GM19395 (cell line): ENCODE results near the gene PLXNC1.

Experiments used
- ATAC-seq: cut with Tn5 transposase; IDR thresholded peaks from one replicate; pipeline ENCODE4 v1.9.1; 2021; ENCODE audit warnings: mild to moderate bottlenecking, moderate library complexity; ENCODE audit not compliant: unreplicated experiment

PLXNC1 gene

DNA sequence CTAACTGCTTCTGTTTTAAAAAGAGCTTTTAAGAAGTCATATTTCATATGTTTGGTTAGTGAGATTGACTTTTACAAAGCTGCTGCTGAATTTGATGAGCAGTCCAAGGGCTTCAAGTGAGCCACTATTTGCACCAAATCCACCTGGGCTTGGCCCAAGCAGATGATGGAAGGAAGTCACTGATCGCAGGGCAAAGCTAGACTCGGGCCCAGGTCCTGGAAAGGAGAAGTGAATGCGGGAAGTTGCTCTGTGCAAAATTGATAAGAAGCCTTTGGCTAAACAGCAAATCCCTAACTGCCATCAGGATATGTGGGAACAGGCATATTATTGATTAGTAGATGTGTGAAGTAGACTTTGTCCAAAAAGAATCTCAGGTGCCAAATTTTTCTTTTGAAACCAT is 30.5 kb downstream of the PLXNC1 start:
- ATAC-seq, result no peak

DNA sequence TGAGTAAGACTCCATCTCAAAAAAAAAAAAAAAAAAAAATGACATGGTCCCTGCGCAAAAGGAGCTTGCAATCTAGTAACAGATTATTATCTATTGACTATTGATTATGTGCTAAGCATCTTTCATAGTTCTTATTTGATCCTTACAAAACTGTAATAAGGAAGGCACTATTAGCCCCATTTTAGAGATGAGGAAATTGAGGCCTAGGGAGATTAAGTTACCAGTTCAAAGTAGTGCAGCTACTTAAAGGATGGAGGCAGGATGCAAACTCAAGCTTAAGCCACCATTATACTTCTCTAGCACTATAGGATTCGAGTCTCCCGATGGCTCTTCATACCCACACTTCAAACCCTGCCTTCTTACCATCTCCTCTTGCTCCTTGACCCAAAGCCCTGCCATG is 31.3 kb downstream of the PLXNC1 start:
- no peak for ATAC-seq

DNA sequence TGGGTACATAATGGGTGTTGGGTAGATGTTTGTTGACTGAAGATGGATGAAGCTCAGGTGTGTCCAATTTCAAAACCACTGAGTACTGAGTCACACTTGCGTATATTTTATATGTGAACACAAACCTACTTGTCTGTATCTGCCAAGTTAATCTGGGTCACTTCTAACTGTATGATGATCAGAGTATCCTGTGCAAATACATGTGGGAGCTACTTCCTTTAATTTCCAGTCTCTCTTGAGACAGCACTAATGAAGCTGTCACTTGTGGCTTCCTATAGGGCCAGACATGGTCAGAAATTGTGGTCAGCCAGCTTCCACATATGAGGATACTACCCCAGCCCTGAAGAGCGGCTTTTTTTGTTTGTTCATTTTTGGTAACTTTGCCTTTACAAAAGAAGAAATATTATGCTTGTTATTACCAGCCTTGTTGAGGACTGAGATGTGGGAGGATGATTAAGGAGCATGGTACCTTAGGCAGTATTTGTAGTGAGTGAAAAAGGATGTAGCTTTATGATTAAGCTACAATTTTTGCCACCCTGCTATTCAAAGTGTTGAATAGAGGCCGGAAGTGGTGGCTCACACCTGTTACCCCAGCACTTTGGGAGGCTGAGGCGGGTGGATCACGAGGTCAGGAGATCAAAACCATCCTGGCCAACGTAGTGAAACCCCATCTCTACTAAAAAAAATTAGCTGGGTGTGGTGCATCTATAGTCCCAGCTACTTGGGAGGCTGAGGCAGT is 32.4 kb downstream of the PLXNC1 start:
- ATAC-seq, result no peak

DNA sequence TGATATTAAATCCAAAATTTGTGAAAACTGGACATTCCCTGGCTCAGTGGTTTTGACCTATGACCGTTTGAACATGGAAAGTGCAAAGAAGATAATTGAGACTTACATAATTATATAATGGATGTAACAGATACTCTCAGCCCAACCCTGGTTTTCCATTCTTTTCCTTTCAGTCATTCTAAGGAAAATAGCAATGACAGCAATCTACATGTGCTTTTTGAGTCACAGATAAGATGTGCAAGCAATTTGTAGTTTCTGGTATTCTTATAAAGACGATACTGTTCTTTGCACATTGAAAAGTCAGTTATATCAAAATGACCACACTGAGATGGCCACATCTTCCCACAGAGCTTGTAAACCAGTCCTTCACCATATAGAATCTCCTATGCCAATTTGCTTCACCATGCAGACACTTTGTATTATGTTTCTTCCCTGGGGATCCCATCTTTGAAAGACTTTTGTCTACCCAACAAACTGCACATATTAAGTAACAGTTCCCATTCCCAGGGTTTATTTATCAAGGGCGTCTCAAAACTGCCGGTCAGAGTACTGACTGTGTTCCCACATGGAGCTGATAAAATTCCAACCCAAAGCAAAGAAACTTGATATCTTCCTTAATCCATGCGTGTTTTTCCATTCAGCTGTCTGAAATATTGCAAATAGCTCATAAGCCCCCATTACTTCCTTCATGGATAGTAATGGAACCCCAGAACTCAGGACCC is 34.8 kb downstream of the PLXNC1 start:
- ATAC-seq, result no peak

DNA sequence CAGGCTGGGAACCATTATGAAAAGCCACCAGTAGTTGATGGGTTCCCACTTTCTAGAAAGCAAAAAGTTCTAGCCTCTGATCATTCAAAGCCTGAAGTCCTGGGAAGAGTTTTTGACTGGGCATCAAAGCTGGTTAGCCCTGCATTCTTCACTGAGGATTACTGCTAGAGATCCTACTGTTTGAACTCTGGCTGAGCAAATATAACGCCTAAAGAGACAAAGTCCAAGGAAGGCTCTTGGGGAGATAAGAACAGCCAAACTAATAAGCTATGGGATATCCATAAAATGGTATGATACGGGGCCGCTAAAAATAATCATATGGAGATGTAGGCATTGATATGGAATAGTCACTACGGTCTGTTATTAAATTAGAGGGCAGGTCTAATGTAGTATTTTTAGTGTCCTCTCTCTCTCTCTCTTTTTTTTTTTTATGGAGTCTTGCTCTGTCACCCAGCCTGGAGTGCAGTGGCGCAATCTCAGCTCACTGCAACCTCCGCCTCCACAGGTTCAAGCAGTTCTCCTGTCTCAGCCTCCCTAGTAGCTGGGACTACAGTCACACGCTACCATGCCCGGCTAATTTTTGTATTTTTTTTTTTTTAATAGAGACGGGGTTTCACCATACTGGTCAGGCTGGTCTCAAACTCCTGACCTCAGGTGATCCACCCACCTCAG is 35.5 kb downstream of the PLXNC1 start:
- ATAC-seq, result no peak

DNA sequence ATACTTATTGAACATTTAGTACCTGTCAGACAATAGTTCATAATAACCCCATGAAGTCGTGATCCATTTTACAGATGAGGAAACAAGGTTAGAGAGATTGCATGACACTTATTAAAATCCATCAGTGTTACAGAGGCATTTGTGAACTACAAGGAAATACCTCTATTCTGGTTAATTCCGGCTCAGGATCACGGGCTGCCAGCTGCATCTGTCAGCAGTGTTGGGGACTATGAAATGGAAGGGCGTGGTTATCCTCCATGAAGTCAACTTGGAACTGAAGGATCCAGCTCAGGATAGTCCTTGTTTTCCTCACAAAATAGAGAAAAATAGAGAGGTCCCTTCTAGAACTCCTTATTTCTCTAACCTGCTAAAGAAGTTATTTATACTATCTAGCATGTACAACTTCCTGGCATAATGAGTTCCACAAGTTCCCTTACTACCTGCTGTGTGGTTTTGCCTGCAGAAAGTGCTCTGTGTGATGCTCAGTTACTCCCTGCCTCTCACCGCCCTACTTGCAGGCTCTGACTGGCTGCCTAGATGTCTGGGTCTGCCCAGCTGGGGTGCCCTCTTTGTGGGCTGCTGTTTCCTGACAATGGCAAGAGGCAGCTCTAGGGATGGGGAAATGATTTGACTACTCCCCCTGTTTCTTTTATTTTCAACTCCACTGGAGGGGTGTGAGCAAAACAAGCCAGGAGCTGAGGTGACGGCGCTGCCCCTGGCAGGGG is 36.8 kb downstream of the PLXNC1 start:
- no peak for ATAC-seq

DNA sequence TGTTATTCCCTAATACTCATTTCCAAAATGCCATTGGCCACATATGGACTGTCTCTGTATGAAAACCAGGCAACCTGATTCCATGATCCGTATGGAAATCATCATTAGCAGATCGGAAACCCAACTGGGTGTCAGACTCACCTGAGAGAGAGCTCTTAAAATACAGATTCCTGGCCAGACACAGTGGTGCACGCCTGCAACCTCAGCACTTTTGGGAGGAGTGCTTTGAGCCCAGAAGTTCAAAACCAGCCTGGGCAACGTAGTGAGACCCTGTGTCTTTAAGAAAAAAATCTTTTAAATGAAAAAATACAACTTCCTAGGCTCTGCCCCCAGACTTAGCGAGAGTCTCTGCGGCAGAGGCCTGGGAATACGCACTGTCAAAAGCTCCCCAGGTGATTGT is 37.4 kb downstream of the PLXNC1 start:
- ATAC-seq, result no peak

DNA sequence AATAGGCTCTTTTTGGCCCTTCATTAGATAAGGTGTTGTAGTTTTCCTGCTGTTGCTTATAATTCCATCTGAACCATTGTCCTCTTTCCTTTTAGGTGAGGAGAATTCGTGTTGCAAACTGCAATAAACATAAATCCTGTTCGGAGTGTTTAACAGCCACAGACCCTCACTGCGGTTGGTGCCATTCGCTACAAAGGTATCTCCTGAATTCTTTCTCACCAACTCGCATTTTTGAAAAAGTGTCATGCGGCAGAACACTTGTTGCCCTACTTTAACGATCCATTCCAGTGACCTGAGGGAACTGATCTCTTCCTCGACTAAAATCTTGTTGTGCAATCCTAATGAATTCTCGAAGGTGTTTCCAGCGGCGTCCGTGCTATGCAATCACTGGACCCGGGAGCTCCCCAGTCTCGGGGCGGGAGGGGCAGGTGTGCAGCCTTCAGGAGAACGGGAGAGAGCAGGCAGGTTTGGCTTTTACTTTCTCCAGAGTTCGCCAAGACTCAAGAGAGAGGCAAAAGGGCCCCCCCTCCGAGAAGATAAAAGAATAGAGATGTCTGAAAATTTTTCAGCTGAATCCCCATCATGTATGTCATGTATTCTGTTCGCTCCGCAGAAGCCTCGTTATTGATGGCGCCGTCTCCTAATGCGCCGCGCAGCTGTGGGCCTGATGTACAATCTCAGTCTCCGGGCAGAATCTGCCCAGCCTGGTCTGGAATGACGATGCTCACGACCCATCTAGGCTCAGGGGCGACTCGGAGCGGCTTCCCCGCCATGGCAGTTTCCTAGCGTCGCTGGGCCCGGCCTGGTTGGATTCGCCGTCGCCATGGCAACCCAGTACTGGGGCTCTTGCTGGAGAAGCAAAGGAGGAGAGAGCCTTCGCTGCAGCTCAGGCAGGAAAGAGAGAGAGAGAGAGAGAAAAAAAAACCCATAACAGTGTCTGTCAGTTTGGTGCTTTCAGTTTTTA is 38.2 kb downstream of the PLXNC1 start:
- ATAC-seq, result no peak

DNA sequence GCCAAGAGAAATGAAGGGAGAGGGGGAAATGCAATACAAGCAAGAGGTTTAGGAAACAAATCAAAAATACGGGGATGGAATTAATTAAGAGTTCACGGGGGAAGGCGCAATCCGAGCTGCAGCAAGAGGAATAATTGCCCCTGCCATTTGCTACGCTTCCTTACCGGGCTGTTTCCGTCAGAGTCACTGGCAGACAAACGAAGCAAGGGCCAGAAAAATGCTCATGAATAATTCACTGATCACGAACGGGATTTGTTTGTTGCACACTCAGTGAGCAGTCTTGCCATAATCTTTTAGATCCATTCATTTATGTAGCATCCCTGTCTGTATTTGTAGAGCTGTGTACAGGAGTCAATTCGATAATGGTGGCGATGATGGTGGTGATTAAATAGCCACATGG is 39.0 kb downstream of the PLXNC1 start:
- no peak for ATAC-seq

DNA sequence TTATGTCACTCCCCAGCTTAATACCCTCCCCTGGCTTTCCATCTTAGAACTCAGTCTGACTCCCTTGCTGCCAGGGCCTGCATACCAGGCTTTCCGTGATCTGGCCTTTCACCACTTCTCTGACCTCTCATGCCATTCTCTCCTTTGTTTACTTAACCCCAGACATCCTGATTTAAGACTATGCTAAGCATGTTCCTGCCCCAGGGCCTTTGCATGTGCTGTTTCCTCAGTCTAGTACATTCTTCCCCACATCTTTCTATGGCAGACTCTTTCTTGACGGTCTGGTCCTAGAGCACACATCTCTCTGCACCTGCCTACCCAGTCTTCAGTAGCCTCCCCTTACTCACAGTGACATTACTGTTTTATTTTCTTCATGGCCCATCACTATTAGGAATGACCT is 42.2 kb downstream of the PLXNC1 start:
- ATAC-seq, result no peak

DNA sequence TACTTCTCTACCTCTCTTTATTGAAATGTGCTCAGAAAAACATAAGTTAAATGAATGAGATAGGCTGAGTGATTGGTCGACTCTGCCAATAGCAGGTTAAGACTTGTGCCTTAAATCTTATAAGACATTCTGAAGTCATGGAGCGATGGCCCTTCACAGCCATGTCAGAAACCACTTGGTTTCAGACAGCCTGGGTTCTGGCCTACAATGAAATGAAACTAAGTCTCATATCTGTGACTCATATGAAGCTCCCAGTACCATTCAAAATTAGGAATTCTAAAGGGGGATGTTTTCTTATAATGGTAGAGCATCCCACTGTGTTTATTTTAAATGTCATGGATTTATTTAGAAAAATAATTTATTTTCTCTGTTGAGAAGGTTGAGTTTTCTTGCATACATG is 42.6 kb downstream of the PLXNC1 start:
- no peak for ATAC-seq

DNA sequence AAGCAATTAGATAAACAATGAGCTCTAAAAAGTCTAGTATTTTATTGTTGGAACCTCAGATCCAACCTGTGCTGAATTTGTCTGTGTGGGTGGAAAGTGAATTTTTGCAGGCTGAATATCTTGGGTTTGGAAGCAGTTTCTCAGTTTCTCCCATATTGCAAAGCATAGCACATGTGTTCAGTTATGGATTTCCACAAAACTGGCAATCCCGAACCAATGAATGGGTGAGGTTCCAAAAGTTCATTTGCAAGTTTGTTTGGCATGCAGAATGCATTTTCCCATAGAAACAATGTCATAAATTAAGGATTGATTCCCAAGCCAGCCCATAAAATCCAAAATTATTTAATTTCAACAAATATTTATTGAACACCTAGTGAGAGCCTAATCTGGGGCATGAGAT is 43.4 kb downstream of the PLXNC1 start:
- ATAC-seq, result no peak

DNA sequence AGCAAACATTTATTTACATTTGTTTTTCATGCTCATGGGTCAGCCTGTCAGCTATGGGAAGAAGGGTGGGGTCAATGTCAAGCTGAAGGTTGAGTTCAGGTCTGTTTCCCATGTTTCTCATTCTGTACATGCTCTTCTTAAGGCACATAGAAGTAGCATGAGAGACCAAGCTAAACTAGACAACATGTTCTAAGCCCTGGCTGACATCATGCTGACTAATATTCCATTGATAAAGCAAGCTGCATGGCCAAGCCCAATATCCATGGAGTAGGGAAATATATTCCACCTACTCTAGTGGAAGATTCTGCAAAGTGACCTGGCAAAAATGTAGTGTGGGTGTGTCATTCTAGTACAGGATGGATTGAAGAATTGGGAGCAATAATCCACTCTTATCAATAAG is 44.1 kb downstream of the PLXNC1 start:
- ATAC-seq, result no peak

DNA sequence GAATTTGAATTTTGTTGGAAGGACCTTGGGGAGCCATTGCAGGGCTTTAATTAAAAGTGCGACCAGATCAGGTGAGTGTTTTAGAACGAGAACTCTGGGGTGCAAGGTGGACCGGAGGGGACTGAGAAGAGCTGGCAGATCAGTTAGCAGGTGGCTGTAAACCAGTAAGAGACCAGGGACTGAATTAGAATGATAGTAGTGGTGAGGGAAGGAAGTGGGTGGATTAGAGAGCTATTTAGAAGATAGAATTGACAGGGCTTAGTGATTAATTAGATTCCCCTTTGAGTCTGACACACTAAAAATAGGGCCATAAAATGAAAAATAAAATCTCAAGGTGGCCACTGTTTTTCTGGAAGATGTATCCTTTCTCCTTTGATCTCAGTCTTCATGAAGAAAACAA is 44.8 kb downstream of the PLXNC1 start:
- ATAC-seq, result no peak

DNA sequence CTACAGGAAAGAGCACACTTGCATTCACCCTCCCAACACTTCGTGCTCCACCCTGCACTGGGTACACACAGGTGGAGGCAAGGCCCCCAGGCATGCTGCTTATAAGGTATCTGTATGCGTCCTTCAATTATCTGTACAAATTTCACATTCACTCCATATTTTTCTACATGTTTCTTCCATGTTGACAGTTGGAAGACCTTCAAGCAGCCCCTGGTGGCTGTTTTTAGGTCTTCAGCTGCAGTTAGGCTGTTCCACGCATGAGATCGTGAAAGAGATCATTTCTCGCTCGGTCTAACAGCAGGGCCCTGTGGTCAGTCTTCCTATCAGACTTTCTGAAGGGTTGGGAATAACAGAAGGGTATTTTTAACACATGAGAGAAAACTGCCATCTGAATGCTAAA is 47.1 kb downstream of the PLXNC1 start:
- ATAC-seq, result no peak

DNA sequence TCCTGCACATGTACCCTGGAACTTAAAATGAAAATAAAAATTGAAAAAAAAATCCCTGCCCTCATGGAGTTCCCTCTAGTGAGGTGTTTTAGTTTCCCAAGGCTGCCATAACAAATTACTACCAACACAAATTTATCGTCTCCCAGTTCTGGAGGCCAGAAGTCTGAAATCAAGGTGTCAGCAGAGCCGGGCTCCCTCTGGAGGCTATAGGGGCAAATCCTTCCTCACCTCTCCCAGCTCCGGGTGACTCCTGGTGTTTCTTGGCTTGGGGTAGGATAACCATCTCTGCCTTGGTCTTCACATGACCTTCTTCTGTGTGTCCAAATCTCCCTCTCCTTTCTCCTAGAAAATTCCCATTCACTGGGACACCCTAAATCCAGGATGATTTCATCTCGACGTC is 50.1 kb downstream of the PLXNC1 start:
- no peak for ATAC-seq

DNA sequence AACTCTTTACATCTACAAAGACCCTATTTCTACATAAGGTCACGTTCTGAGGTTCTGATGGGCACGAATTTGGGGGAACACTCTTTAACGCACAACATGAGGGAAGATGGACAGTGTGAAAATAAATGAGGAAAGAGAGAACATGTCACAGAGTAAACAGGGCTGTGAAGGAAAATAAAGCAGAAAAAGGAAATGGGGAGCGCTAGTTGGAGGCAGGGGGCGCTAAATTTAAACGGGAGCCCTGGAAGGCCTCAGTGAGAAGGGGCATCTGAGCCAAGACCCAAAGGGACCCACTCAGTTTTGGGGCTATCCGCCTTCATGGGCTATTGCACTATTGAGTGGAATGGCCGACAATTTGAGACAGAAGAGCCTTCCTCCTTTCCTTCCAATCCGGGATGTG is 50.5 kb downstream of the PLXNC1 start:
- no peak for ATAC-seq

DNA sequence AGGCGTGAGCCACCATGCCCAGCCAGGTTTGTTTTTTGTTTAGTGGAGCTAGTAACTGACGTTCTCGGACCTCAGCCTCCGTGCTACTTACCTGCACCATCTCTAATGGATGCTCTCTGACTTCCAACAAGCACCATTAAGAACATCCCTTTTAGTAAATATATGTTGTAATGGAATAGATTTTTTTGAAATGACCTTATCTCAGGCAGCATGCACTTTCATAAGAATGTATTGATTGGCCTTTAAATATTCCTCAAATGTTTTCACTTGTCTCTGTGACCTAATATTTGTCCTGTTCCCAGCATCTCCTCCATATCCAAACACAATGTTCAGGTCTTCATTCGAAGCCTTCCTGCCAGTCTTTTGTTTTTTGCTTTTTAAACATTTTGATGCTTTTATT is 51.7 kb downstream of the PLXNC1 start:
- no peak for ATAC-seq

DNA sequence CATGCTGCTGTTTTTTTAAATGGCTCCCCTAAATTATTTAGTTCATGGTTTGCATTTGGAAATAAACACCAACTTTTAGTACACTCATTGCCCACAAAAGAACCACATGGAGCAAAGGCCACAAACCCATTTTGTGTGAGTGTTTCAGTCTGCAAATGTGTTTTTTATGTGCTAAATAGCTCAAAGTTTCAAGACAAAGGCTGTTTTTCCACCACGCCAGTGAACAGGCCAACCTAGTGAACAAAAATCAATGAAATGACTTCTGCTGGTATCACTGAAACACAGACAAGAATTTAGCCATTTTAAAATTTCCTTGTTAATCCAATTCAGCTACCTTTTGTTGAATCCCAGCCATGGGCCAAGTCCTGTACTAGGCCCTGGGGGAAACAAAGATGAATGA is 52.3 kb downstream of the PLXNC1 start:
- ATAC-seq, result no peak
